ENCODE results near the gene FAM20C.

DNA sequence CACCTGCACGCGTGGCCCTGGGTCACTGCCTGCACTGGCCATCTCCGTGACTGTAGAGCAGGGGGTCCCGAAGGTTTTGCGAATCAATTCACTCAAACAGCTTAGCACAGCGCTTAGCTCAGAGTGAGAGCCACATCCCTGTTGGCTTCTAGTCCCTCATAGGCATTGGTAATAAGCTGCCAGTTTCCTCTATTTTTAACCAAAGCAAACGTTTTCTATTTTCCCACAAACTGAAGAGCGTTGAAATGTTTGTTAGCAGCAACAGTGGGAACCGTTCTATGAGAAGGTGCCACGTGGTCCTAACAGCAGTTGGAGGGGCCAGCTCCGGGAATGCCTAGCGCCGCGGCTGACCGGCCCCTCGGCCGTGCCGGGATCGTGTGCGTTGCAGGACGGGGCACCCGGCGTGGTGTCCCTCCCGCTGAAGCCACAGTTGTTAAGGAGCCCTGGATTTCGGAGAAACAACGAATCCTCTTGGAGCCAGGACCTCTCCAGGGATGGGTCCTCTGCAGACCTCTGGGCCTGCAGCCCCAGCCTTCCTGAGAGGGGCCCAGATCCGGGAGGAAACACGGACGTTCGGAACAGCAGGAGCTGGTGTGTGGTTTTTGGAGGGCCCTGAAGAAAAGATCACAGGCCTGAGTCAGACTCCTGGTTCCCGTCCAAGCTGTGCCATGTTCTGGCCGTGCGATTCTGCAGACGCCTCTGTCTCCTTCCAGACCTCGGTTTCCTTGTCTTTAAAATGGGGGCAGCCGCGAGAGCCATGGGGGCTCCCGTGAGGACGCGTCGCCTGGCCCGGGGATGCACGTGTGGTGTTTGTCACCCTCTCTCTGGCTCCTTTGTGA, 40.3 kb downstream of the FAM20C start:
- TF ChIP-seq RAD21 (IDR thresholded peaks at IDR 0.05; ENCODE audit: insufficient read depth, low read depth, low read length) (no peak), HCFC1 (IDR thresholded peaks at IDR 0.05; ENCODE audit: low read length) (no peak), POLR2AphosphoS5 (IDR thresholded peaks at IDR 0.05; ENCODE audit: low read length) (no peak), TAF1 (IDR thresholded peaks at IDR 0.05; ENCODE audit: borderline replicate concordance, low read depth, low read length) (no peak), SIN3A (IDR thresholded peaks at IDR 0.05; ENCODE audit: low read depth, low read length) (no peak), GATAD2B (conservative IDR thresholded peaks at IDR 0.05; ENCODE audit: low read depth) (no peak), SUPT20H (IDR thresholded peaks at IDR 0.05; ENCODE audit: borderline replicate concordance, control insufficient read depth, low read depth, low read length) (no peak)
- TF ChIP-seq, protein P1, sequence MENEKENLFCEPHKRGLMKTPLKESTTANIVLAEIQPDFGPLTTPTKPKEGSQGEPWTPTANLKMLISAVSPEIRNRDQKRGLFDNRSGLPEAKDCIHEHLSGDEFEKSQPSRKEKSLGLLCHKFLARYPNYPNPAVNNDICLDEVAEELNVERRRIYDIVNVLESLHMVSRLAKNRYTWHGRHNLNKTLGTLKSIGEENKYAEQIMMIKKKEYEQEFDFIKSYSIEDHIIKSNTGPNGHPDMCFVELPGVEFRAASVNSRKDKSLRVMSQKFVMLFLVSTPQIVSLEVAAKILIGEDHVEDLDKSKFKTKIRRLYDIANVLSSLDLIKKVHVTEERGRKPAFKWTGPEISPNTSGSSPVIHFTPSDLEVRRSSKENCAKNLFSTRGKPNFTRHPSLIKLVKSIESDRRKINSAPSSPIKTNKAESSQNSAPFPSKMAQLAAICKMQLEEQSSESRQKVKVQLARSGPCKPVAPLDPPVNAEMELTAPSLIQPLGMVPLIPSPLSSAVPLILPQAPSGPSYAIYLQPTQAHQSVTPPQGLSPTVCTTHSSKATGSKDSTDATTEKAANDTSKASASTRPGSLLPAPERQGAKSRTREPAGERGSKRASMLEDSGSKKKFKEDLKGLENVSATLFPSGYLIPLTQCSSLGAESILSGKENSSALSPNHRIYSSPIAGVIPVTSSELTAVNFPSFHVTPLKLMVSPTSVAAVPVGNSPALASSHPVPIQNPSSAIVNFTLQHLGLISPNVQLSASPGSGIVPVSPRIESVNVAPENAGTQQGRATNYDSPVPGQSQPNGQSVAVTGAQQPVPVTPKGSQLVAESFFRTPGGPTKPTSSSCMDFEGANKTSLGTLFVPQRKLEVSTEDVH (IDR thresholded peaks at IDR 0.05; ENCODE audit: low read depth, partially characterized antibody) = no peak
- TF ChIP-seq, protein P2, sequence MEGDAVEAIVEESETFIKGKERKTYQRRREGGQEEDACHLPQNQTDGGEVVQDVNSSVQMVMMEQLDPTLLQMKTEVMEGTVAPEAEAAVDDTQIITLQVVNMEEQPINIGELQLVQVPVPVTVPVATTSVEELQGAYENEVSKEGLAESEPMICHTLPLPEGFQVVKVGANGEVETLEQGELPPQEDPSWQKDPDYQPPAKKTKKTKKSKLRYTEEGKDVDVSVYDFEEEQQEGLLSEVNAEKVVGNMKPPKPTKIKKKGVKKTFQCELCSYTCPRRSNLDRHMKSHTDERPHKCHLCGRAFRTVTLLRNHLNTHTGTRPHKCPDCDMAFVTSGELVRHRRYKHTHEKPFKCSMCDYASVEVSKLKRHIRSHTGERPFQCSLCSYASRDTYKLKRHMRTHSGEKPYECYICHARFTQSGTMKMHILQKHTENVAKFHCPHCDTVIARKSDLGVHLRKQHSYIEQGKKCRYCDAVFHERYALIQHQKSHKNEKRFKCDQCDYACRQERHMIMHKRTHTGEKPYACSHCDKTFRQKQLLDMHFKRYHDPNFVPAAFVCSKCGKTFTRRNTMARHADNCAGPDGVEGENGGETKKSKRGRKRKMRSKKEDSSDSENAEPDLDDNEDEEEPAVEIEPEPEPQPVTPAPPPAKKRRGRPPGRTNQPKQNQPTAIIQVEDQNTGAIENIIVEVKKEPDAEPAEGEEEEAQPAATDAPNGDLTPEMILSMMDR (IDR thresholded peaks at IDR 0.05 in 2 of 3, conservative IDR thresholded peaks at IDR 0.05 in 1 of 3; ENCODE audit: control insufficient read depth in 2 of 3, extremely low read depth in 1 of 3, insufficient read depth in 1 of 3, low read depth in 3 of 3, low read length in 3 of 3) = no peak
- TF ChIP-seq, protein P3, sequence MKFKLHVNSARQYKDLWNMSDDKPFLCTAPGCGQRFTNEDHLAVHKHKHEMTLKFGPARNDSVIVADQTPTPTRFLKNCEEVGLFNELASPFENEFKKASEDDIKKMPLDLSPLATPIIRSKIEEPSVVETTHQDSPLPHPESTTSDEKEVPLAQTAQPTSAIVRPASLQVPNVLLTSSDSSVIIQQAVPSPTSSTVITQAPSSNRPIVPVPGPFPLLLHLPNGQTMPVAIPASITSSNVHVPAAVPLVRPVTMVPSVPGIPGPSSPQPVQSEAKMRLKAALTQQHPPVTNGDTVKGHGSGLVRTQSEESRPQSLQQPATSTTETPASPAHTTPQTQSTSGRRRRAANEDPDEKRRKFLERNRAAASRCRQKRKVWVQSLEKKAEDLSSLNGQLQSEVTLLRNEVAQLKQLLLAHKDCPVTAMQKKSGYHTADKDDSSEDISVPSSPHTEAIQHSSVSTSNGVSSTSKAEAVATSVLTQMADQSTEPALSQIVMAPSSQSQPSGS (IDR thresholded peaks at IDR 0.05; ENCODE audit: low read length) = no peak
